KOPT-K1 (cell line): ENCODE results near the gene ETNK1.
"Not testable (repeated sequence)": the region's sequence is repeated elsewhere in the genome, so short reads cannot be mapped to it uniquely, and the experiment has no call there.

Experiments used
- H3K27ac ChIP-seq: fragments of 200-600 bp; sonication (generic); 2 replicates; pipeline ENCODE4 v1.5.1; 2016; ENCODE audit warnings: antibody characterized with exemption, mild to moderate bottlenecking, low read depth, low read length; ENCODE audit not compliant: poor library complexity, severe bottlenecking
- H3K36me3 ChIP-seq: fragments of 200-600 bp; sonication (generic); 2 replicates; pipeline ENCODE4 v1.5.1; 2017; ENCODE audit warnings: antibody characterized with exemption, mild to moderate bottlenecking, low read length, moderate library complexity; ENCODE audit not compliant: insufficient read depth
- H3K9me3 ChIP-seq: fragments of 200-600 bp; sonication (generic); 2 replicates; pipeline ENCODE4 v1.5.1; 2017; ENCODE audit warnings: antibody characterized with exemption, low read length, mild to moderate bottlenecking; ENCODE audit not compliant: insufficient read depth, poor library complexity, severe bottlenecking

Gene ETNK1

GRCh38 chr12:22624870-22625761 lies at the start of gene ETNK1:
Gene ETNK1, plus strand, starts transcription at chr12:22625171. Its CDS starts 260 bp downstream, at chr12:22625431.
- peak within 1 kb of the TSS; percentile 87 for H3K27ac ChIP-seq

GRCh38 chr12:22576065-22576464 lies 48.9 kb upstream of the ETNK1 start:
- Histone ChIP-seq H3K36me3 (no peaks in the 10 kb centered on the region), H3K27ac (no peak overlapping the region), H3K9me3 (no peaks in the 10 kb centered on the region)

More at GRCh38 chr12:22624870-22625761, at the start of gene ETNK1:
- Histone ChIP-seq H3K9me3 (no peaks in the 10 kb centered on the region), H3K36me3 (peaks cover 2% of the 10 kb centered on the region; the same call in 1 of the 2 replicates)

GRCh38 chr12:22576473-22576872 lies 48.5 kb upstream of the ETNK1 start:
- Histone ChIP-seq H3K9me3 (no peaks in the 10 kb centered on the region), H3K36me3 (no peaks in the 10 kb centered on the region), H3K27ac (no peak overlapping the region)

- H3K9me3 ChIP-seq = no peaks in the 10 kb centered on the region
- no peak overlapping the region for H3K27ac ChIP-seq
Measured at GRCh38 chr12:22577667-22578066, 47.3 kb upstream of the ETNK1 start.

GRCh38 chr12:22578328-22578727 lies 46.6 kb upstream of the ETNK1 start:
- H3K27ac ChIP-seq = no peak overlapping the region
- H3K9me3 ChIP-seq = no peaks in the 10 kb centered on the region
- H3K36me3 ChIP-seq = no peaks in the 10 kb centered on the region

More at GRCh38 chr12:22577667-22578066, 47.3 kb upstream of the ETNK1 start:
- H3K36me3 ChIP-seq = no peaks in the 10 kb centered on the region

GRCh38 chr12:22588817-22589216 lies 36.2 kb upstream of the ETNK1 start:
- H3K27ac ChIP-seq = no peak overlapping the region
- no peaks in the 10 kb centered on the region for H3K9me3 ChIP-seq
- no peaks in the 10 kb centered on the region for H3K36me3 ChIP-seq

- no peaks in the 10 kb centered on the region for H3K36me3 ChIP-seq
- H3K9me3 ChIP-seq = no peaks in the 10 kb centered on the region
- no peak overlapping the region for H3K27ac ChIP-seq
Measured at GRCh38 chr12:22593864-22594263, 31.1 kb upstream of the ETNK1 start.

GRCh38 chr12:22597539-22597938 lies 27.4 kb upstream of the ETNK1 start:
- not testable (repeated sequence) for H3K9me3 ChIP-seq, H3K36me3 ChIP-seq, H3K27ac ChIP-seq

- Histone ChIP-seq H3K27ac (no peak overlapping the region), H3K9me3 (no peaks in the 10 kb centered on the region), H3K36me3 (no peaks in the 10 kb centered on the region)
Measured at GRCh38 chr12:22598141-22598762, 26.7 kb upstream of the ETNK1 start.

GRCh38 chr12:22598763-22599161 lies 26.2 kb upstream of the ETNK1 start:
- Histone ChIP-seq H3K36me3 (no peaks in the 10 kb centered on the region), H3K9me3 (no peaks in the 10 kb centered on the region), H3K27ac (no peak overlapping the region)

GRCh38 chr12:22600181-22600580 lies 24.8 kb upstream of the ETNK1 start:
- H3K9me3 ChIP-seq = no peaks in the 10 kb centered on the region
- no peaks in the 10 kb centered on the region for H3K36me3 ChIP-seq
- H3K27ac ChIP-seq = no peak overlapping the region

GRCh38 chr12:22609501-22609900 lies 15.5 kb upstream of the ETNK1 start:
- H3K9me3 ChIP-seq = peaks cover 30% of the 10 kb centered on the region
- no peak overlapping the region for H3K27ac ChIP-seq
- H3K36me3 ChIP-seq = no peaks in the 10 kb centered on the region

GRCh38 chr12:22610131-22610530 lies 14.8 kb upstream of the ETNK1 start:
- H3K9me3 ChIP-seq = peaks cover 36% of the 10 kb centered on the region
- no peaks in the 10 kb centered on the region for H3K36me3 ChIP-seq
- no peak overlapping the region for H3K27ac ChIP-seq

GRCh38 chr12:22612822-22613221 lies 12.1 kb upstream of the ETNK1 start:
- H3K27ac ChIP-seq, H3K36me3 ChIP-seq: not testable (repeated sequence)
- peaks cover 61% of the 10 kb centered on the region for H3K9me3 ChIP-seq

GRCh38 chr12:22615963-22616501 lies 8.9 kb upstream of the ETNK1 start:
- H3K9me3 ChIP-seq = peaks cover 63% of the 10 kb centered on the region
- H3K27ac ChIP-seq = no peak overlapping the region
- H3K36me3 ChIP-seq = no peaks in the 10 kb centered on the region
